NCI-H524 (cell line): Measurements from ENCODE around the gene LGALS7.

Experiments used
- DNase-seq, 2 experiments: peaks; one replicate each; lab custom pipeline; 2025; lab: John Stamatoyannopoulos, UW

Gene LGALS7

GRCh38 chr19:38740932-38741331, 32.4 kb downstream of the LGALS7 start:
- no peak for DNase-seq

GRCh38 chr19:38740257-38740592, 33.1 kb downstream of the LGALS7 start:
- DNase-seq, result no peak

GRCh38 chr19:38739440-38740256, 33.7 kb downstream of the LGALS7 start:
- DNase-seq, result no peak

GRCh38 chr19:38737921-38738737, 35.2 kb downstream of the LGALS7 start:
- DNase-seq, result no peak

GRCh38 chr19:38737281-38737865, 35.9 kb downstream of the LGALS7 start:
- no peak for DNase-seq

GRCh38 chr19:38736413-38737280, 36.7 kb downstream of the LGALS7 start:
- peak; percentile 16 to 38 for DNase-seq

- DNase-seq, result peak in 1 of 2 experiments; percentile 42
Observed at GRCh38 chr19:38736036-38736412, 37.3 kb downstream of the LGALS7 start.

- no peak for DNase-seq
Observed at GRCh38 chr19:38735257-38735686, 38.0 kb downstream of the LGALS7 start.

GRCh38 chr19:38734426-38735256, 38.7 kb downstream of the LGALS7 start:
- DNase-seq, result no peak

- no peak for DNase-seq
Observed at GRCh38 chr19:38734176-38734425, 39.2 kb downstream of the LGALS7 start.

- DNase-seq, result no peak
Observed at GRCh38 chr19:38733493-38734175, 39.7 kb downstream of the LGALS7 start.

- DNase-seq, result no peak
Observed at GRCh38 chr19:38733241-38733492, 40.1 kb downstream of the LGALS7 start.

- DNase-seq, result peak; percentile 39 to 74
Observed at GRCh38 chr19:38731654-38732301, 41.5 kb downstream of the LGALS7 start.

- DNase-seq, result no peak
Observed at GRCh38 chr19:38730731-38731589, 42.4 kb downstream of the LGALS7 start.

GRCh38 chr19:38730470-38730730, 42.9 kb downstream of the LGALS7 start:
- no peak for DNase-seq

- peak; percentile 42 to 63 for DNase-seq
Observed at GRCh38 chr19:38729653-38730469, 43.5 kb downstream of the LGALS7 start.

GRCh38 chr19:38728752-38729541, 44.4 kb downstream of the LGALS7 start:
- no peak for DNase-seq
